ENCODE measurements around the gene ENTPD6.

ENTPD6 gene

GRCh38 chr20:25248786-25249172 lies 53.3 kb downstream of the ENTPD6 start:
- TF ChIP-seq CTCF (conservative IDR thresholded peaks at IDR 0.05; ENCODE audit: low read depth) = no peak
- ChIA-PET CTCF (interaction anchor here (0.6 kb wide), 1 partner anchor 171 kb away, joined by 3 read pairs; no protein-coding TSS in a partner anchor), POLR2A (ENCODE audit: low non-redundant PET) (interaction anchor here (2.8 kb wide), 1 partner anchor 25 kb away, joined by 15 read pairs; no protein-coding TSS in a partner anchor)
- no peak for DNase-seq (ENCODE audit: low spot score)
- H3K27ac ChIP-seq = peak overlapping the region; percentile 95

GRCh38 chr20:25249198-25249931 lies 53.9 kb downstream of the ENTPD6 start:
- ChIA-PET POLR2A (ENCODE audit: low non-redundant PET) (interaction anchor here (2.8 kb wide), 1 partner anchor 26 kb away, joined by 15 read pairs; no protein-coding TSS in a partner anchor), CTCF (interaction anchor here (0.6 kb wide), 2 partner anchors 18 to 171 kb away, joined by 3 read pairs; no protein-coding TSS in a partner anchor)
- no peak for TF ChIP-seq CTCF (conservative IDR thresholded peaks at IDR 0.05; ENCODE audit: low read depth)
- peak overlapping the region; percentile 87 for H3K27ac ChIP-seq
- DNase-seq (ENCODE audit: low spot score) = peak; percentile 48

GRCh38 chr20:25250508-25250907 lies 55.0 kb downstream of the ENTPD6 start:
- no peak for TF ChIP-seq CTCF (conservative IDR thresholded peaks at IDR 0.05; ENCODE audit: low read depth)
- POLR2A ChIA-PET (ENCODE audit: low non-redundant PET) = no interaction called here
- H3K27ac ChIP-seq = peak overlapping the region; percentile 87; the same call in 1 of the 2 replicates
- peak; percentile 48 for DNase-seq (ENCODE audit: low spot score)
- CTCF ChIA-PET = interaction anchor here (0.5 to 0.8 kb wide), 3 partner anchors 24 to 154 kb away, joined by 3 to 5 read pairs (median 4); no protein-coding TSS in a partner anchor

GRCh38 chr20:25251019-25251418 lies 55.5 kb downstream of the ENTPD6 start:
- ChIA-PET CTCF (interaction anchor here (0.6 kb wide), 1 partner anchor 24 kb away, joined by 4 read pairs; no protein-coding TSS in a partner anchor), POLR2A (ENCODE audit: low non-redundant PET) (no interaction called here)

GRCh38 chr20:25251558-25251957 lies 56.0 kb downstream of the ENTPD6 start:
- ChIA-PET CTCF (no interaction called here), POLR2A (ENCODE audit: low non-redundant PET) (no interaction called here)
- no peak for TF ChIP-seq CTCF (conservative IDR thresholded peaks at IDR 0.05; ENCODE audit: low read depth)
- peak overlapping the region; percentile 27; the same call in 1 of the 2 replicates for H3K27ac ChIP-seq
- DNase-seq (ENCODE audit: low spot score) = no peak

More at GRCh38 chr20:25251019-25251418, 55.5 kb downstream of the ENTPD6 start:
- H3K27ac ChIP-seq = peak overlapping the region; percentile 27; the same call in 1 of the 2 replicates
- no peak for TF ChIP-seq CTCF (conservative IDR thresholded peaks at IDR 0.05; ENCODE audit: low read depth)
- no peak for DNase-seq (ENCODE audit: low spot score)

- ChIA-PET CTCF (no interaction called here), POLR2A (ENCODE audit: low non-redundant PET) (no interaction called here)
- DNase-seq (ENCODE audit: low spot score) = no peak
- H3K27ac ChIP-seq = peak overlapping the region; percentile 29
- TF ChIP-seq CTCF (conservative IDR thresholded peaks at IDR 0.05; ENCODE audit: low read depth) = no peak
Measured at GRCh38 chr20:25252230-25252651, 56.7 kb downstream of the ENTPD6 start.
